Measurements from ENCODE around the gene MACF1. TPM values are rescaled to one million over a fixed set of nuclear protein-coding genes. Genes with fewer than 3 reads are reported as not detected.

MACF1 gene
- total and polyA plus RNA-seq, 2 donors (not counting 1 experiment from before 2014, with no cell fraction given), result 64.1 to 159 TPM

DNA sequence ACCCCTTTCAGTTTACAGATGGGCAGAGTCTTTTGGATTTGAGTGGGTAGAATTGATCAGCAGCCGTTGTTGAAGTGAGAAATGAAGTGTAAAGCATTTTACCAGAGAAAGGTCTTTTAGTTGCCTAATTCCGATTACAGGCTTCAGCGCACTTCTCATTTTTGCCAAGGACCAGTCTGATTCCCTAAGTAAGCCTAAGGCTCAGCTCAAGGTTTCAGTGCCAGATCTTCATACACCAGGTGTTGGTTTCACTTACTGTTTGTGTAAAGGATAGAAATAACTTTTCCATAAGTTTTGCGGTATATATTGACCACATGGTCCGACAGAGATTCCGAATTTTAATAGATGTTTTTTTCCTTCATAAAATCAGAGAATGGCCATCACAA lies 203.0 kb downstream of the MACF1 start:
- no peak for ATAC-seq (ENCODE audit: low read depth)
- peak overlapping the region; percentile 90 for H3K4me3 Mint-ChIP-seq
- no peak overlapping the region for H3K27ac ChIP-seq (ENCODE audit: low read length in 2 of 2)
- peaks cover 0 to under 1% of the 10 kb centered on the region in 2 experiments for H3K36me3 ChIP-seq (replicated peaks in 1 of 2; ENCODE audit: control extremely low read depth in 1 of 2, control insufficient read depth in 1 of 2, extremely low read depth in 1 of 2, insufficient read depth in 2 of 2, low read length in 1 of 2)
- no peaks in the 10 kb centered on the region for H3K27me3 ChIP-seq (replicated peaks in 1 of 4; ENCODE audit: control extremely low read depth in 1 of 4, control insufficient read depth in 3 of 4, insufficient read depth in 4 of 4, low read length in 3 of 4)
- H3K27ac Mint-ChIP-seq, result no peak overlapping the region
- ChIA-PET CTCF (no interaction called here), POLR2A (interaction anchor here (1.1 kb wide), 1 partner anchor 12 kb away, joined by 3 read pairs; no protein-coding TSS in a partner anchor)
- 98% methylated on average over 6 of the region's 6 CpGs for WGBS (ENCODE audit: insufficient coverage)
- no peaks in the 10 kb centered on the region for H3K27me3 Mint-ChIP-seq
- TF ChIP-seq EZH2 (IDR thresholded peaks at IDR 0.05; ENCODE audit: borderline replicate concordance, insufficient read depth, low read depth, low read length, poor library complexity, severe bottlenecking), result no peak
- TF ChIP-seq, protein P1, sequence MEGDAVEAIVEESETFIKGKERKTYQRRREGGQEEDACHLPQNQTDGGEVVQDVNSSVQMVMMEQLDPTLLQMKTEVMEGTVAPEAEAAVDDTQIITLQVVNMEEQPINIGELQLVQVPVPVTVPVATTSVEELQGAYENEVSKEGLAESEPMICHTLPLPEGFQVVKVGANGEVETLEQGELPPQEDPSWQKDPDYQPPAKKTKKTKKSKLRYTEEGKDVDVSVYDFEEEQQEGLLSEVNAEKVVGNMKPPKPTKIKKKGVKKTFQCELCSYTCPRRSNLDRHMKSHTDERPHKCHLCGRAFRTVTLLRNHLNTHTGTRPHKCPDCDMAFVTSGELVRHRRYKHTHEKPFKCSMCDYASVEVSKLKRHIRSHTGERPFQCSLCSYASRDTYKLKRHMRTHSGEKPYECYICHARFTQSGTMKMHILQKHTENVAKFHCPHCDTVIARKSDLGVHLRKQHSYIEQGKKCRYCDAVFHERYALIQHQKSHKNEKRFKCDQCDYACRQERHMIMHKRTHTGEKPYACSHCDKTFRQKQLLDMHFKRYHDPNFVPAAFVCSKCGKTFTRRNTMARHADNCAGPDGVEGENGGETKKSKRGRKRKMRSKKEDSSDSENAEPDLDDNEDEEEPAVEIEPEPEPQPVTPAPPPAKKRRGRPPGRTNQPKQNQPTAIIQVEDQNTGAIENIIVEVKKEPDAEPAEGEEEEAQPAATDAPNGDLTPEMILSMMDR (IDR thresholded peaks at IDR 0.05), result no peak
- H2AFZ ChIP-seq (ENCODE audit: insufficient read depth, low read depth, low read length, poor library complexity, severe bottlenecking), result no peak overlapping the region
- H3K4me3 ChIP-seq (ENCODE audit: control extremely low read depth in 1 of 5, extremely low read depth in 1 of 5, insufficient read depth in 1 of 5, low read depth in 2 of 5, low read length in 4 of 5), result no peak overlapping the region
- H3K9me3 ChIP-seq (ENCODE audit: control extremely low read depth in 1 of 3, control insufficient read depth in 2 of 3, insufficient read depth in 1 of 3, low read length in 2 of 3), result no peaks in the 10 kb centered on the region
- H3K4me2 ChIP-seq (replicated peaks; ENCODE audit: low read depth, low read length, poor library complexity, severe bottlenecking), result peak overlapping the region; percentile 95
- peaks cover 53% of the 10 kb centered on the region for H3K79me2 ChIP-seq (ENCODE audit: control insufficient read depth, insufficient read depth, low read length)
- H3K4me1 Mint-ChIP-seq, result peaks cover 30% of the 10 kb centered on the region
- peaks cover 16 to 19% of the 10 kb centered on the region in 2 donors for H3K4me1 ChIP-seq (ENCODE audit: control insufficient read depth in 2 of 2, insufficient read depth in 2 of 2, low read length in 2 of 2)
- DNase-seq, result no peak
- peaks cover 77% of the 10 kb centered on the region for H4K20me1 ChIP-seq (ENCODE audit: control insufficient read depth, insufficient read depth, low read length, poor library complexity, severe bottlenecking)
- H3K9ac ChIP-seq (ENCODE audit: low read length), result peak overlapping the region; percentile 72
- no peaks in the 10 kb centered on the region for H3K9me3 Mint-ChIP-seq (ENCODE audit: insufficient read depth)
- intact Hi-C loops (cut with micrococcal nuclease), result loop anchor here (5.0 kb wide), 2 partner anchors 120 to 210 kb away; no protein-coding TSS in a partner anchor

DNA sequence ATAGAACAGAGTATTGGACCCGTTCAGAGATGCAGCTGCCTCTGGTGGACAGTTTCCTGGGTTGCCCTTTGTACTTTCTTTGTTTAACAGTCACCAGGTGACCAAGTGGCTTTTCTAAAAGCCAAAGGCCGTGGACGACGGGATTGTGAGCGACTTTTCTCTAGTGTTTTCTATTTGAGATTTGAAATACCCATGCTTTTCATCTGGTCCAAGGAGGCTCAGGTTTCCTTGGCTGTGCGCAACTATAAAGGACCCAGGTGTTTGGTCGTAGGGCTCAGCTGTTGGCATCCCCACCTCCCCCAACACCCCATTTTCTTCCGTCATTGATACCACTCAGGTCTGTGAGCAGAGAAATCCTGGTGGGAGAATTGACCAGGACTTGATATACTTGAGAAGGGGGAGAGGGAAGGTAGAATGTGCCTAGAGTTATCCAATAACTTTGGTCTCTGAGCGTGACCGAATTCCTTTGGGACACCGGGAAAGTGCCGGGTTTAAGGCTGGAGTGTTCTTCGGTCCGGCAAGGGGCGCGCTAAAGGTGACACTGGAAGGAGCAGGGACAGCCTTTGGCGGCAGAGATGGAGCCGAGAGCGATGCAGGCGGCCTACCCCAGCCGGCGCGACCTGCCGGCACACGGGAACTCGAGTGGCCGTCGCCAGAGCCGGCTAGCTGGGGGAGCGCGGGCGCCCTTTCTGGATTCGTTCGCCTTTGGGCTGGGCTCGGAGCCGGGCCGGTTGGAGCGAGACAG lies 203.6 kb downstream of the MACF1 start:
- Mint-ChIP-seq H3K4me3 (peak overlapping the region; percentile 90), H3K27ac (peak overlapping the region; percentile 41), H3K27me3 (no peaks in the 10 kb centered on the region), H3K9me3 (ENCODE audit: insufficient read depth) (no peaks in the 10 kb centered on the region), H3K4me1 (peaks cover 30% of the 10 kb centered on the region)
- 12% methylated on average over 35 of the region's 38 CpGs for WGBS (ENCODE audit: insufficient coverage)
- Histone ChIP-seq H3K27ac (ENCODE audit: low read length in 2 of 2) (peak overlapping the region in 1 of 2 donors; percentile 54), H3K79me2 (ENCODE audit: control insufficient read depth, insufficient read depth, low read length) (peaks cover 53% of the 10 kb centered on the region), H3K36me3 (replicated peaks in 1 of 2; ENCODE audit: control extremely low read depth in 1 of 2, control insufficient read depth in 1 of 2, extremely low read depth in 1 of 2, insufficient read depth in 2 of 2, low read length in 1 of 2) (no peaks in the 10 kb centered on the region), H3K4me1 (ENCODE audit: control insufficient read depth in 2 of 2, insufficient read depth in 2 of 2, low read length in 2 of 2) (peaks cover 16 to 19% of the 10 kb centered on the region in 2 donors), H3K4me2 (replicated peaks; ENCODE audit: low read depth, low read length, poor library complexity, severe bottlenecking) (peak overlapping the region; percentile 95), H3K4me3 (ENCODE audit: control extremely low read depth in 1 of 5, extremely low read depth in 1 of 5, insufficient read depth in 1 of 5, low read depth in 2 of 5, low read length in 4 of 5) (peak overlapping the region; percentile 47 to 70 (median 67)), H3K27me3 (replicated peaks in 1 of 4; ENCODE audit: control extremely low read depth in 1 of 4, control insufficient read depth in 3 of 4, insufficient read depth in 4 of 4, low read length in 3 of 4) (no peaks in the 10 kb centered on the region), H3K9ac (ENCODE audit: low read length) (peak overlapping the region; percentile 72), H4K20me1 (ENCODE audit: control insufficient read depth, insufficient read depth, low read length, poor library complexity, severe bottlenecking) (peaks cover 82% of the 10 kb centered on the region), H3K9me3 (ENCODE audit: control extremely low read depth in 1 of 3, control insufficient read depth in 2 of 3, insufficient read depth in 1 of 3, low read length in 2 of 3) (no peaks in the 10 kb centered on the region), H2AFZ (ENCODE audit: insufficient read depth, low read depth, low read length, poor library complexity, severe bottlenecking) (peak overlapping the region; percentile 41)
- POLR2A ChIA-PET, result interaction anchor here (0.6 to 1.2 kb wide), 4 partner anchors 13 to 221 kb away, joined by 3 to 5 read pairs (median 4); no protein-coding TSS in a partner anchor
- CTCF ChIA-PET, result interaction anchor here (1.6 kb wide), 1 partner anchor 20 kb away, joined by 5 read pairs; no protein-coding TSS in a partner anchor
- ATAC-seq (ENCODE audit: low read depth) (no peak), DNase-seq (no peak)
- TF ChIP-seq EZH2 (IDR thresholded peaks at IDR 0.05; ENCODE audit: borderline replicate concordance, insufficient read depth, low read depth, low read length, poor library complexity, severe bottlenecking), result no peak
- TF ChIP-seq, protein P1 (IDR thresholded peaks at IDR 0.05), result no peak
- intact Hi-C loops (cut with micrococcal nuclease), result loop anchor here (1.0 to 5.0 kb wide), 4 partner anchors 9 to 211 kb away; no protein-coding TSS in a partner anchor
